Transverse colon (tissue), 4 donors: ENCODE data around the gene SCTR. TPM values are rescaled to one million over a fixed set of nuclear protein-coding genes. Genes with fewer than 3 reads are reported as not detected.

Experiments used
- total RNA-seq, 4 donors: library from RNA; depleted of rRNA; stranded (reverse); fragments of >200 nt; gene quantifications; one replicate each; pipeline ENCODE4 v1.1.0, GENCODE V29; 2016

Gene SCTR
- total RNA-seq, 4 donors from 2014 or later: not detected

Other genes with a start within 250 kb of the SCTR start
- 10 to 100 TPM in 1 of 4 donors, 1 to 10 TPM in 1, not detected in 2; 2.9 to 11.3 TPM for gene C2orf76, start 157.6 kb downstream of the SCTR start, total RNA-seq
- gene DBI, start 157.5 kb downstream of the SCTR start, total RNA-seq: 100 to 1,000 TPM in 2 of 4 donors, 10 to 100 TPM in 2; 33.8 to 212 (median 149) TPM
- 100 to 1,000 TPM in 3 of 4 donors, 10 to 100 TPM in 1; 18.7 to 210 (median 157) TPM for gene TMEM37, start 92.6 kb downstream of the SCTR start, total RNA-seq
- gene CFAP221, start 20.0 kb upstream of the SCTR start, total RNA-seq: not detected
- 10 to 100 TPM; 16.8 to 99.1 (median 23.1) TPM for gene TMEM177, start 154.7 kb upstream of the SCTR start, total RNA-seq
- gene PTPN4, start 235.4 kb upstream of the SCTR start, total RNA-seq: 10 to 100 TPM; 18.7 to 46.6 (median 25.8) TPM